T-helper 1 cell (primary cell): ENCODE measurements around the gene KSR2.
"Not testable (repeated sequence)": the region's sequence is repeated elsewhere in the genome, so short reads cannot be mapped to it uniquely, and the experiment has no call there.

Source experiments
- DNase-seq, 5 donors: peaks; one replicate each; pipeline ENCODE4 v3.0.0-alpha.2; 2012 to 2020

Gene KSR2

GRCh38 chr12:117743761-117744160 lies 225.0 kb downstream of the KSR2 start:
- no peak for DNase-seq

DNA sequence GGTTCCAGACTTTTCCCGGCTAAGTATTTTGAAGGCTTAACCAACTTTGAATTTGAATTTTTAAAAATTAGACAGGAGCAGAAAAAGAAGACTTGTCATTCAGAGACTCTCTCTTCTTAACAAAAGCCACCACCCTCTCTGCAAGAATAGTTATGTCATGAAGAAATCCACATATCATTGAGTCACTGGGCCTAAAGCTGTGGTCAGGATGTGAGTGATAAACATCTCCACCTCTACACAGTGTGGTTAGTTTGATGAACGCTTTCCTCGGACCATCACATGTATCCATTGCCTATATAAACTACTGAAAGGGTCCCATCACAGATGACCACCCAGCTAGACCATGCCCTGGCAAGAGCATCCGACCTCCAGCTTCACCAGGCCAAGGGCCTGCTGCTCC lies 226.1 kb downstream of the KSR2 start:
- no peak for DNase-seq

GRCh38 chr12:117738233-117738632 lies 230.6 kb downstream of the KSR2 start:
- no peak for DNase-seq

GRCh38 chr12:117733549-117733805 lies 235.3 kb downstream of the KSR2 start:
- no peak for DNase-seq

GRCh38 chr12:117732761-117733548 lies 235.8 kb downstream of the KSR2 start:
- DNase-seq: no peak

DNA sequence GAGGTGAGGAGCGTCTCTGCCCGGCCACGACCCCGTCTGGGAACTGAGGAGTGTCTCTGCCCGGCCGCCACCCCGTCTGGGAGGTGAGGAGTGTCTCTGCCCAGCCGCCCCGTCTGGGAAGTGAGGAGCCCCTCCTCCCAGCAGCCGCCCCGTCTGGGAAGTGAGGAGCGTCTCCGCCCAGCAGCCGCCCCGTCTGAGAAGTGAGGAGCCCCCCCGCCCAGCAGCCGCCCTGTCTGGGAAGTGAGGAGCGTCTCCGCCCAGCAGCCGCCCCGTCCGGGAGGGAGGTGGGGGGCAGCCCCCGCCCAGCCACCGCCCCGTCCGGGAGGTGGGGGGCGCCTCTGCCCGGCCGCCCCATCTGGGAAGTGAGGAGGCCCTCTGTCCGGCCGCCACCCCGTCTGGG lies 237.7 kb downstream of the KSR2 start:
- not testable (repeated sequence) for DNase-seq

DNA sequence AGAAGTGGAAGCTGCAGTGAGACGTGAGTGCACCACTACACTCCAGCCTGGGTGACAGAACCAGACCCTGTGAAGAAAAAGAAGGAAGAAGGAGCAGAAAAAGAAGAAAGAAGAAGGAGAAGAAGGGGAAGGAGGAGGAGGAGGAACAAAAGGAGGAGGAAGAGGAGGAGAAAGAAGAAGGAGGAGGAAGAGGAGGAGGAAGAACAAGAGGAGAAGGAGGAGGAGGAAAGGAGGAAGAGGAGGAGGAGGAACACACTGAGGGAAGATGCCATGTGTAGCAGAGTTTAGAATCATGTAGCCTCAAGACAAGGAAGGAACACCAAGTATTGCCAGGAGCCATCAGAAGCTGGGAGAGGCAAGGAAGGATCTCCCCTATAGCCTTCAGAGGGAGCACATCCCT lies 241.5 kb downstream of the KSR2 start:
- DNase-seq: no peak

- no peak for DNase-seq
Observed at GRCh38 chr12:117724543-117724942, 244.2 kb downstream of the KSR2 start.

GRCh38 chr12:117718559-117718958 lies 250.2 kb downstream of the KSR2 start:
- DNase-seq: no peak

GRCh38 chr12:117718141-117718540 lies 250.6 kb downstream of the KSR2 start:
- DNase-seq: no peak

- DNase-seq: no peak
Observed at GRCh38 chr12:117714203-117714602, 254.6 kb downstream of the KSR2 start.

DNA sequence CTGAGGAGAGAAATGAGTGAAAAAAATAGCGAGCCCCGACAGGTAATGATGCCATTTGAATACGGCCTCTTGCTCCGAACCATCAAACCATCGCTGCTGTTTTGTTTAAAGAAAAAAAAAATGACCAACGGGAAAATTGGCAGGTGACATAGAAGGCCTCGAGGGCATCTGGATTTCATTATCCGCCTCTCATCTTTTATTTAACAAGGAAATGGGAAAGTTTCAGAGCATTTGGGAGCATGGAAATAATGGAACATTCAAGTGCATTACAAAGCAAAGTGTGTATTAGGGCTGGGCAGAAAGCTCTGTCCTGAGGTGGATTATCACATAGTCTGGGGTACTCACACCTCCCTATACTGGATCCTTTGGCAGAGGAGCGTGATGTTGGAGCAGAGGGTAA lies 258.7 kb downstream of the KSR2 start:
- DNase-seq: no peak

GRCh38 chr12:117707861-117708260 lies 260.9 kb downstream of the KSR2 start:
- no peak for DNase-seq

- no peak for DNase-seq
Observed at GRCh38 chr12:117703584-117703983, 265.2 kb downstream of the KSR2 start.

- no peak for DNase-seq
Observed at GRCh38 chr12:117702741-117703140, 266.0 kb downstream of the KSR2 start.

- no peak for DNase-seq
Observed at GRCh38 chr12:117699575-117699974, 269.2 kb downstream of the KSR2 start.

DNA sequence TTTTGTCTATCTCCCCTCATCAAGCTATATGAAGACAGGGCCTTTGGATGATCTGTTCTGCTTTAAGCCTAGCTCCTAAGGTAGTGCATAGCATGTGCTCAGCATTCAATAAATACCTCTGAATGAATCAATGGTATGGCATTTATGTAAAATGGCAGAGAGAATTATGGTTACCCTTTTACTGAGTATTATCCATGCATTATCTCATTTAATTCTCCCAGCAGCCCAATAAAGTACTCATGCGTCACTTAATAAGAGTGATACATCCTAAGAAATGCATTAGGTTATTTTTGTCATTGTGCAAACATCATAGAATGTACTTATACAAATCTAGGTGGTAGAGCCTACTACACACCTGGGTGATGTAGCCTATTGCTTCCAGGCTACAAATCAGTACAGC lies 269.7 kb downstream of the KSR2 start:
- no peak for DNase-seq

- no peak for DNase-seq
Observed at GRCh38 chr12:117695956-117696355, 272.8 kb downstream of the KSR2 start.

DNA sequence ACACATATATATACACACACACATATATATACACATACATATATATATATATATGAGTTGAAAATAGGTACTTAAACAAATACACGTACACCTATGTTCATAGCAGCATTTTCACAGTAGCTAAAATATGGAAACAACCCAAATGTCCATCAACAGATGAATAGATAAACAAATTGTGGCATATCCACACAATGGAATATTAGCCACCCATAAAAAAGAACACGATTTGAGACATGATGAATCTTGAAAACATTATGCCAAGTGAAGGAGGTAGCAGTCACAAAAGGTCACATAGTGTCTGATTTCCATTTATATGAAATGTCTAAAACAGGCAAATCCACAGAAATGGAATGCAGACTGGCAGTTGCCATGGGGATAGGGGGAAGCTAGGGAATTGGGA lies 276.3 kb downstream of the KSR2 start:
- no peak for DNase-seq

- DNase-seq: no peak
Observed at GRCh38 chr12:117689857-117690256, 278.9 kb downstream of the KSR2 start.

- DNase-seq: no peak
Observed at GRCh38 chr12:117688446-117688845, 280.3 kb downstream of the KSR2 start.

GRCh38 chr12:117686911-117687377 lies 281.8 kb downstream of the KSR2 start:
- no peak for DNase-seq

GRCh38 chr12:117686210-117686609 lies 282.6 kb downstream of the KSR2 start:
- no peak for DNase-seq

DNA sequence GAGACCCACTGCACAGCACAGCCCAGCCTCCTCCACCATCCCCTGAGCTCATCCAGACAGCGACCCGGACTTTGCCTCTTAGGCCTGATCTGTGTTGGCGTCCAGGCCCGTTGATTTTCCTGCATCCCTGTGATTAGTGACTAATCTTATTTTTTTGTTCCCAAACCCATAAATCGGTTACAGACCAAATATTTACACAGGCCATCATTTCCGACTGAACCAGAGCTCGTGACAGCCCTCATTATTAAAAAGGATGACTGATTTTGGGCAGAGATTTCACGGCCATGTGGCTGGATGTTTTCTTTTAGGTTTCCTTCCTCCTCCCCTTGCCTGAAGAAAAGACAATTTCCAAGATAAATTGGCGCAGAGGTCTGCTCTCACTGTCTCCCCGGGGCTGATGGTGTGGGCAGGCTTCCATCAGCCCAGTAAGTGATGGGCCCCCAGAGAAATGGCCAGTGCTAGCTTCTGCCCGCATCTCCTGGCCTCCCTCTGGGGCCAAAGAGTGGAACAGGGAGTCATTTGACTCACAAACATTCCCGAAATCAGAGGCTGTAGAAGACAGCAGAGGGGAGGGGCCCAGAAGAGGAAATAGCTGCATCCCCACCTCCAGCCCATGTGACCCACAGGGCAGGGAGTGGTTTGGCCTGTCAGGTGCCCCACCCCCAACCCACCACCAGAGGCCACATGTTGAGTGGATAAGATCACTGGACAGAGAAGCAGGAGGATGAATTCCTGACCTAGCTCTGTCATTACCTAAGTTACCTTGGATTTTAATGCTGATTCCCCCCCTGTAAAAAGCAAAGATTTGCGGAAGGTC lies 283.5 kb downstream of the KSR2 start:
- no peak for DNase-seq
